Peyer's patch (tissue), 4 donors: ENCODE measurements around the gene TMEM100. TPM values are rescaled to one million over a fixed set of nuclear protein-coding genes. Genes with fewer than 3 reads are reported as not detected.

ENCODE experiments used
- DNase-seq, 3 donors: peaks; one replicate each; pipeline ENCODE4 v3.0.0-alpha.2; 2017 to 2019
- H3K27ac ChIP-seq, 4 donors: fragments of 200-600 bp; sonication (generic); one replicate each; pipeline ENCODE4 v1.5.1; 2016 to 2019
- H3K27me3 ChIP-seq, 2 donors: fragments of 200-600 bp; sonication (generic); one replicate each; pipeline ENCODE4 v1.5.1; 2019
- H3K36me3 ChIP-seq, 3 donors: fragments of 200-600 bp; sonication (generic); one replicate each; pipeline ENCODE4 v1.5.1; 2016 to 2019
- H3K4me1 ChIP-seq, 4 donors: fragments of 200-600 bp; sonication (generic); one replicate each; pipeline ENCODE4 v1.5.1; 2016 to 2019
- H3K4me3 ChIP-seq, 4 donors: fragments of 200-600 bp; sonication (generic); 1 replicate in 3 of 4; 2 replicates in 1 of 4; pipeline ENCODE4 v1.5.1; 2016 to 2019; ENCODE audit warnings: mild to moderate bottlenecking in 1 of 4
- H3K9me3 ChIP-seq, 4 donors: fragments of 200-600 bp; sonication (generic); one replicate each; pipeline ENCODE4 v1.5.1; 2016 to 2019; ENCODE audit warnings: mild to moderate bottlenecking in 1 of 4
- POLR2A ChIP-seq, 2 donors: fragments of 450-650 bp; IDR thresholded peaks; one replicate each; pipeline ENCODE4 v1.5.1; 2017; ENCODE audit warnings: antibody characterized with exemption in 2 of 2, mild to moderate bottlenecking in 2 of 2, moderate library complexity in 2 of 2
- total RNA-seq, 4 donors: library from RNA; depleted of rRNA; stranded (reverse); fragments of >200 nt; gene quantifications; one replicate each; pipeline ENCODE4 v1.1.0, GENCODE V29; 2016
- TF ChIP-seq, protein P1 (sequence below), 6 experiments: fragments of 450-650 bp in 4 of 6; fragments of 200-600 bp in 2 of 6; sonication (generic) in 1 of 6; IDR thresholded peaks; one replicate each; pipeline ENCODE4 v1.5.1; 2017 to 2019; ENCODE audit warnings: antibody characterized with exemption in 6 of 6, mild to moderate bottlenecking in 3 of 6, moderate library complexity in 1 of 6

TMEM100 gene
- total RNA-seq, 4 donors from 2014 or later, result 4.4 to 18.2 (median 4.8) TPM

DNA sequence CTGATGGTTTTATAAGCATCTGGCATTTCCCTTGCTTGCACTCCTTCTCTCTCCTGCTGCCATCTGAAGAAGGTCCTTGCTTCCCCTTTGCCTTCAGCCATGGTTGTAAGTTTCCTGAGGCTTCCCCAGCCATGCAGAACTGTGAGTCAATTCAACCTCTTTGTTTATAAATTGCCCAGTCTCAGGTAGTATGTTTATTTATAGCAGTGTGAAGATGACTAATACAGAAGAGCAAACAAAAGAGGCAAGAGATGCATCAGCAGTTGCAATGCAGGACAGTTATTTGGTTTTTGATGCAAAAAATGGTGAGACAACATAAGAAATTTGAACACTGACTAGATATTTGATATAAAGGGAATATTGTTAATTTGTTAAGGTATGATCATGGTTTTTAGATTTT, 16.8 kb downstream of the TMEM100 start:
- H3K4me1 ChIP-seq, result peaks cover 0 to 4% (median 0%) of the 10 kb centered on the region in 4 donors
- H3K4me3 ChIP-seq, result no peak overlapping the region
- no peak overlapping the region for H3K27ac ChIP-seq
- DNase-seq, result no peak
- H3K36me3 ChIP-seq, result no peaks in the 10 kb centered on the region
- no peaks in the 10 kb centered on the region for H3K9me3 ChIP-seq
- H3K27me3 ChIP-seq, result no peaks in the 10 kb centered on the region
- TF ChIP-seq, protein P1, sequence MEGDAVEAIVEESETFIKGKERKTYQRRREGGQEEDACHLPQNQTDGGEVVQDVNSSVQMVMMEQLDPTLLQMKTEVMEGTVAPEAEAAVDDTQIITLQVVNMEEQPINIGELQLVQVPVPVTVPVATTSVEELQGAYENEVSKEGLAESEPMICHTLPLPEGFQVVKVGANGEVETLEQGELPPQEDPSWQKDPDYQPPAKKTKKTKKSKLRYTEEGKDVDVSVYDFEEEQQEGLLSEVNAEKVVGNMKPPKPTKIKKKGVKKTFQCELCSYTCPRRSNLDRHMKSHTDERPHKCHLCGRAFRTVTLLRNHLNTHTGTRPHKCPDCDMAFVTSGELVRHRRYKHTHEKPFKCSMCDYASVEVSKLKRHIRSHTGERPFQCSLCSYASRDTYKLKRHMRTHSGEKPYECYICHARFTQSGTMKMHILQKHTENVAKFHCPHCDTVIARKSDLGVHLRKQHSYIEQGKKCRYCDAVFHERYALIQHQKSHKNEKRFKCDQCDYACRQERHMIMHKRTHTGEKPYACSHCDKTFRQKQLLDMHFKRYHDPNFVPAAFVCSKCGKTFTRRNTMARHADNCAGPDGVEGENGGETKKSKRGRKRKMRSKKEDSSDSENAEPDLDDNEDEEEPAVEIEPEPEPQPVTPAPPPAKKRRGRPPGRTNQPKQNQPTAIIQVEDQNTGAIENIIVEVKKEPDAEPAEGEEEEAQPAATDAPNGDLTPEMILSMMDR (IDR thresholded peaks at IDR 0.05), result no peak
- TF ChIP-seq POLR2A (IDR thresholded peaks at IDR 0.05), result no peak

DNA sequence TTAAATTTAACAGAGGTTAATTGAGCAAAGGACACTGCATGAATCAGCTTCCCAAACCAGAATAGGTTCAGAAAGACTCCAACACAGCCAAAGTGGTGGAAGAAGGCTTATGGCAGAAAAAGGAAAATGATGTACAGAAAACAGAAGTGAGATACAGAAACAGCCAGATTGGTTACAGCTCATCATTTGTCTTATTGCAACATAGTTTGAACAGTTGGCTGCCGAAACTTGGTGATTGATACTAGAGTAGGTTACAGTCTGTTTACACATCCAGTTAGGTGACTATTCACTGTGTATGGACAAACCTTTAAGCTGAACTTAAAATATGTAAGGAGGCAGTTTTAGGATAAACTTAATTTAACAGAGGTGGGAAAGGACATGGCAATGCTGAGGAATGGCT, 18.3 kb downstream of the TMEM100 start:
- TF ChIP-seq POLR2A (IDR thresholded peaks at IDR 0.05), result no peak
- TF ChIP-seq, protein P1 (IDR thresholded peaks at IDR 0.05), result no peak
- DNase-seq, result no peak
- no peak overlapping the region for H3K4me3 ChIP-seq
- H3K4me1 ChIP-seq, result peaks cover 0 to 4% (median 0%) of the 10 kb centered on the region in 4 donors
- H3K36me3 ChIP-seq, result no peaks in the 10 kb centered on the region
- no peaks in the 10 kb centered on the region for H3K9me3 ChIP-seq
- H3K27ac ChIP-seq, result no peak overlapping the region
- H3K27me3 ChIP-seq, result no peaks in the 10 kb centered on the region

DNA sequence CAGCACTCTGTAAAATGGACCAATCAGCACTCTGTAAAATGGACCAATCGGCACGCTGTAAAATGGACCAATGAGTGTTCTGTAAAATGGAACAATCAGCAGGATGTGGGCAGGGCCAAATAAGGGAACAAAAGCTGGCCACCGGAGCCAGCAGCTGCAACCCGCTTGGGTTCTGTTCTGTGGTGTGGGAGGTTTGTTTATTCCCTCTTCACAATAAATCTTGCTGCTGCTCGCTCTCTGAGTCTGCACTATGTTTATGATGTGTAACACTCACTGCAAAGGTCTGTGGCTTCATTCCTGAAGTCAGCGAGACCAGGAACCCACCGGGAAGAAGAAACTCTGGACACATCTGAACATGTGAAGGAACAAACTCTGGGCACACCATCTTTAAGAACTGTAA, 20.5 kb downstream of the TMEM100 start:
- Histone ChIP-seq H3K27ac (no peak overlapping the region), H3K9me3 (no peaks in the 10 kb centered on the region), H3K4me3 (no peak overlapping the region), H3K4me1 (no peaks in the 10 kb centered on the region), H3K36me3 (no peaks in the 10 kb centered on the region), H3K27me3 (no peaks in the 10 kb centered on the region)
- TF ChIP-seq, protein P1 (IDR thresholded peaks at IDR 0.05), result no peak
- TF ChIP-seq POLR2A (IDR thresholded peaks at IDR 0.05), result no peak
- no peak for DNase-seq

DNA sequence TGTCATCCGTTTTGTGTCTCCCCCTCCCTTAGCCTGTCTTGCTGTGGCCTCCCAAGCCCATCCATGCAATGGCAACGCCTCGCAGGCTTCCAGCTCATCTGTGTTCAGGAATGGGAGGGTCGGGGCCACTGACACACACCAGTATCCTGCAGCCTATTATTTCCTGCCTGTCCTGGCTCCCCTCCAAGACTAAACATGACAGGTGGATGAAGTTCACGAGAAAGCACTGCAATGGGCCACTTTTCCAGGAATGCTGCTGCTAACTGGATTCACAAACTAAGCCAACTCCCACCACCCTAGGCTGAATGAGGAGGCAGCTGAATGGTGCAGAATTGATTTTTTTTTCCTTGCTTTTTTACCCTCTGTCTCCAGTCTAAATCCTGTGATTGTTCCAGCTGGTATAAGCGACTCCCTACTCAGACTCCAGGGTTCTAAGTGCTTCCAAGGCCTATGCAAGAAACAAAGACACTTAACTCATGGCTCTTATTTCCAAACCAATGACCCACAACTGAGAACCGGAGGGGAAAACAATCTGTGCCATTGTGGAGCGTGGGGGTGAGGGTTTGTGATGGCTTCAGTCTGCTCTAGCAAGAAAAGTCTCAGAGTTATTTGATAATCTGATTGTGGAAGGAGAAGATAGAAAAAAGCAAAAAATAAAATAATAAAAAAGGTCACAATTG, 23.3 kb downstream of the TMEM100 start:
- no peak overlapping the region for H3K27ac ChIP-seq
- DNase-seq, result no peak
- no peak for TF ChIP-seq POLR2A (IDR thresholded peaks at IDR 0.05)
- TF ChIP-seq, protein P1 (IDR thresholded peaks at IDR 0.05), result no peak
- H3K9me3 ChIP-seq, result no peaks in the 10 kb centered on the region
- no peaks in the 10 kb centered on the region for H3K4me1 ChIP-seq
- H3K4me3 ChIP-seq, result no peak overlapping the region
- no peaks in the 10 kb centered on the region for H3K27me3 ChIP-seq
- no peaks in the 10 kb centered on the region for H3K36me3 ChIP-seq

DNA sequence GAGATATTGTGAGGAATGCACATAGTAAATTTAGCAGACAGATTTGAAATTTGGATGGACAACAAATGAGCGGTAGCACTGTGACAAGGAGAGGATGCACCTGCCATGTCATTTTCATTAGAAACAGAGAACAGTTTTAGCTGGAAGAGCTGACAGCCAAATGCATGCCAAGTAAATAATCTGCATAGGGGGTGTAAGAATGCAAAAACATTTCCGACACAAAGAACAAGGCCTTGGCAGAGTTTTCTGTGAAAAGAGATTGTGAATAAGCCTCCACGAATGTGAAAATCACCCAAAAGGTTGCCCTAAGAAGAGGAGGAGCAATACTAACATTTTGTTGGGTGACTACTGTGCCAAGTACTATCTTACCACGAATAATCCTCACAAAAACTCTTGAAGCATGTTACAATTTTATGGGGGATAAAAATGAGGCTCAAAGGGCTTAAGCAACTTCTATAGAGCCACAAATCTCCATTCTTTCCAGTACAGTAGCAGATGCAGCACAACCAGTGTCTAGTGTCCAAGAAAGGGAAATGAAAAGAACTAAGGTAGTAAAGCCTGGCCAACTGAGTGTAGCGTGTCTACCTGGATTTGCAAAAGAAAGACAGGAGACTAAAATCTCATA, 28.3 kb downstream of the TMEM100 start:
- no peaks in the 10 kb centered on the region for H3K27me3 ChIP-seq
- no peak for DNase-seq
- H3K9me3 ChIP-seq, result no peaks in the 10 kb centered on the region
- no peak overlapping the region for H3K4me3 ChIP-seq
- no peaks in the 10 kb centered on the region for H3K36me3 ChIP-seq
- H3K27ac ChIP-seq, result no peak overlapping the region
- TF ChIP-seq POLR2A (IDR thresholded peaks at IDR 0.05), result no peak
- TF ChIP-seq, protein P1 (IDR thresholded peaks at IDR 0.05), result no peak
- no peaks in the 10 kb centered on the region for H3K4me1 ChIP-seq
